GM12878 (cell line): ENCODE measurements around the gene ATRNL1. TPM values are rescaled to one million over a fixed set of nuclear protein-coding genes. Genes with fewer than 3 reads are reported as not detected.

ENCODE experiments used
- ATAC-seq: fragments of 200-7000 bp; cut with Tn5 transposase; 3 replicates; pipeline ENCODE4 v1.9.1; 2020; ENCODE audit warnings: mild to moderate bottlenecking, moderate library complexity
- BruUV-seq: library from RNA; stranded (reverse); fragments of 400-500 nt; replicated peaks from 2 replicates; lab custom pipeline; 2021; lab: Mats Ljungman, UMichigan
- CTCF ChIA-PET: fragments of 300-600 bp; sonication (Branson Sonifier 250); formaldehyde crosslinking; extraction: SDS; loops from one replicate; lab custom pipeline; 2021; ENCODE audit warnings: inconsistent platforms; lab: Yijun Ruan, JAX
- POLR2A ChIA-PET: fragments of 350-600 bp; formaldehyde crosslinking; extraction: SDS; loops from one replicate; lab custom pipeline; 2021; ENCODE audit warnings: inconsistent platforms; lab: Charles Lee
- RAD21 ChIA-PET: fragments of 300-600 bp; sonication (Branson Sonifier 250); formaldehyde crosslinking; loops from one replicate; lab custom pipeline; 2023; ENCODE audit warnings: antibody characterized with exemption; ENCODE audit not compliant: unreplicated experiment; lab: Charles Lee
- SMC1A ChIA-PET: fragments of 300-600 bp; sonication (Branson Sonifier 250); formaldehyde crosslinking; loops from one replicate; lab custom pipeline; 2023; ENCODE audit not compliant: unreplicated experiment, uncharacterized antibody; lab: Charles Lee
- DNase-seq: peaks from one replicate; pipeline ENCODE4 v3.0.0-alpha.2; 2011; ENCODE audit warnings: low read depth, low spot score
- FAIRE-seq: peaks from 3 replicates; lab custom pipeline; 2011; peaks lifted over from hg19 to GRCh38; lab: Jason Lieb, UNC
- H2AFZ ChIP-seq: 2 replicates; pipeline ENCODE4 v1.6.0; 2011; ENCODE audit warnings: low read depth, low read length, control low read depth; ENCODE audit not compliant: control insufficient read depth
- H3K27ac ChIP-seq: 2 replicates; pipeline ENCODE4 v1.5.1; 2011; ENCODE audit warnings: control low read depth; ENCODE audit not compliant: control insufficient read depth, insufficient read depth
- H3K27me3 ChIP-seq, 2 experiments: replicated peaks in 1 of 2; 2 replicates each; pipeline versions ENCODE4 v1.6.0 to v1.6.1; 2011; ENCODE audit warnings: low read length in 1 of 2; ENCODE audit not compliant: control insufficient read depth in 2 of 2, insufficient read depth in 2 of 2
- H3K36me3 ChIP-seq, 2 experiments: 2 replicates each; pipeline ENCODE4 v1.5.1; 2011; ENCODE audit warnings: low read length in 1 of 2; ENCODE audit not compliant: control insufficient read depth in 2 of 2, insufficient read depth in 2 of 2
- H3K4me1 ChIP-seq: 2 replicates; pipeline ENCODE4 v1.6.1; 2011; ENCODE audit warnings: mild to moderate bottlenecking, low read length, moderate library complexity, mixed read lengths; ENCODE audit not compliant: control insufficient read depth, insufficient read depth
- H3K4me2 ChIP-seq: 2 replicates; pipeline ENCODE4 v1.6.0; 2011; ENCODE audit warnings: control low read depth; ENCODE audit not compliant: control insufficient read depth, insufficient read depth
- H3K4me3 ChIP-seq: fragments of 200-600 bp; sonication (generic); 2 replicates; pipeline ENCODE4 v1.5.1; 2016
- H3K79me2 ChIP-seq: 2 replicates; pipeline ENCODE4 v1.6.0; 2011; ENCODE audit warnings: low read length; ENCODE audit not compliant: control insufficient read depth, insufficient read depth
- H3K9ac ChIP-seq: 2 replicates; pipeline ENCODE4 v1.8.0; 2011; ENCODE audit warnings: low read length, control low read depth, mixed read lengths; ENCODE audit not compliant: control insufficient read depth, insufficient read depth
- H3K9me3 ChIP-seq: replicated peaks from 3 replicates; pipeline ENCODE4 v1.5.1; 2011; ENCODE audit warnings: mild to moderate bottlenecking, low read length; ENCODE audit not compliant: control insufficient read depth, insufficient read depth
- H4K20me1 ChIP-seq: 2 replicates; pipeline ENCODE4 v1.6.0; 2011; ENCODE audit not compliant: control insufficient read depth, insufficient read depth
- DPF2 ChIP-seq: fragments of 450-650 bp; IDR thresholded peaks from 2 replicates; pipeline ENCODE4 v1.6.1; 2017; ENCODE audit warnings: mild to moderate bottlenecking
- EGR1 ChIP-seq, 2 experiments: IDR thresholded peaks; 1 replicate in 1 of 2; 2 replicates in 1 of 2; pipeline ENCODE4 v1.6.1; 2011 to 2012; ENCODE audit warnings: low read depth in 2 of 2, low read length in 2 of 2, borderline replicate concordance in 1 of 2, mild to moderate bottlenecking in 1 of 2, moderate library complexity in 1 of 2
- EZH2 ChIP-seq: IDR thresholded peaks from 2 replicates; pipeline ENCODE4 v1.6.1; 2012; ENCODE audit warnings: low read depth, mild to moderate bottlenecking, control low read depth, inconsistent platforms, low read length, borderline replicate concordance; ENCODE audit not compliant: control insufficient read depth
- FOXK2 ChIP-seq: fragments of 450-650 bp; IDR thresholded peaks from 2 replicates; pipeline ENCODE4 v1.6.1; 2017; ENCODE audit warnings: mild to moderate bottlenecking, moderate library complexity
- HDAC6 ChIP-seq: fragments of 200-600 bp; sonication (generic); IDR thresholded peaks from one replicate; pipeline ENCODE4 v1.8.0; 2017; ENCODE audit warnings: antibody characterized with exemption; ENCODE audit not compliant: unreplicated experiment
- MYB ChIP-seq: fragments of 150-350 bp; IDR thresholded peaks from 2 replicates; pipeline ENCODE4 v1.6.1; 2014; ENCODE audit warnings: mild to moderate bottlenecking, low read depth, low read length, borderline replicate concordance
- SP1 ChIP-seq: IDR thresholded peaks from one replicate; pipeline ENCODE4 v1.6.1; 2011; ENCODE audit warnings: low read depth, low read length
- TBL1XR1 ChIP-seq: IDR thresholded peaks from 2 replicates; pipeline ENCODE4 v1.6.1; 2012; ENCODE audit warnings: low read depth, low read length, improper control_type of control experiment
- TCF12 ChIP-seq: IDR thresholded peaks from 2 replicates; pipeline ENCODE4 v1.6.1; 2011; ENCODE audit warnings: low read depth, mild to moderate bottlenecking, low read length
- ZNF274 ChIP-seq: IDR thresholded peaks from one replicate; pipeline ENCODE4 v1.8.0; 2011; ENCODE audit not compliant: insufficient read length, insufficient read depth
- ZSCAN29 ChIP-seq: fragments of 450-650 bp; IDR thresholded peaks from 2 replicates; pipeline ENCODE4 v1.6.1; 2017; ENCODE audit warnings: mild to moderate bottlenecking, moderate library complexity
- WGBS: methylation state at CpG from one replicate; pipeline ENCODE4 v1.1.6; 2016; ENCODE audit warnings: low lambda C conversion rate; ENCODE audit not compliant: insufficient replicate concordance, insufficient coverage; ENCODE audit errors: missing lambda C conversion rate; 5-methylcytosine and 5-hydroxymethylcytosine counted together
- in situ Hi-C: fragments of 300-500 bp; cut with MboI; formaldehyde crosslinking; loops from 9 replicates; pipeline ENCODE4 v1.14.3; 2018; ENCODE audit warnings: mixed read lengths
- intact Hi-C: fragments of 100-400 bp; cut with micrococcal nuclease; formaldehyde crosslinking; loops from one replicate; pipeline ENCODE4 v1.14.2; 2022; ENCODE audit not compliant: unreplicated experiment
- polyA plus RNA-seq, 11 experiments: library from polyadenylated mRNA; depleted of rRNA in 4 of 11; unstranded in 6 of 11; stranded (reverse) in 5 of 11; fragments of >200 nt; fragmentation: Nextera tagmentation in 4 of 11; fragmentation: Illumina TruSeq in 1 of 11; extraction: Ambion mirVana in 4 of 11; extraction: Trizol in 1 of 11; gene quantifications; 1 replicate in 1 of 11; 2 replicates in 10 of 11; pipeline versions ENCODE4 v1.2.1 to v1.2.3, GENCODE V29; 2011 to 2016; ENCODE audit warnings: inconsistent platforms in 2 of 11, missing spikeins in 2 of 11, low read depth in 1 of 11
- total RNA-seq, 4 experiments: library from RNA; depleted of rRNA in 3 of 4; stranded (reverse); fragments of >200 nt in 3 of 4; fragmentation: Illumina TruSeq in 1 of 4; extraction: Trizol in 1 of 4; gene quantifications; 2 replicates each; pipeline versions ENCODE4 v1.2.1 to v1.2.3, GENCODE V29; 2013 to 2021
- TF ChIP-seq, protein P1 (sequence below): IDR thresholded peaks from 2 replicates; pipeline ENCODE4 v1.6.1; 2012; ENCODE audit warnings: mild to moderate bottlenecking, low read depth, low read length

The ATRNL1 gene
- total and polyA plus RNA-seq, 10 of the 15 experiments (the other 5 are each of a cell fraction or from before 2014, with no cell fraction given): 0.03 to 1.4 (median 0.34) TPM

- ChIA-PET CTCF (no interaction called here), SMC1A (no interaction called here), POLR2A (no interaction called here), RAD21 (no interaction called here)
- Histone ChIP-seq H2AFZ (no peak overlapping the region), H3K4me2 (no peak overlapping the region), H3K79me2 (no peaks in the 10 kb centered on the region), H3K36me3 (no peaks in the 10 kb centered on the region), H3K4me1 (no peaks in the 10 kb centered on the region), H3K4me3 (no peak overlapping the region), H3K27ac (no peak overlapping the region), H3K9ac (no peak overlapping the region), H3K9me3 (no peaks in the 10 kb centered on the region), H3K27me3 (no peaks in the 10 kb centered on the region), H4K20me1 (no peaks in the 10 kb centered on the region)
- no peak for FAIRE-seq
- ATAC-seq: no peak
- intact Hi-C loops (no loop called here), in situ Hi-C loops (no loop called here)
- BruUV-seq: no TSS peak
- DNase-seq: no peak
- TF ChIP-seq EZH2: no peak
- no peak for TF ChIP-seq TBL1XR1
- TF ChIP-seq DPF2: no peak
- TF ChIP-seq, protein P1, sequence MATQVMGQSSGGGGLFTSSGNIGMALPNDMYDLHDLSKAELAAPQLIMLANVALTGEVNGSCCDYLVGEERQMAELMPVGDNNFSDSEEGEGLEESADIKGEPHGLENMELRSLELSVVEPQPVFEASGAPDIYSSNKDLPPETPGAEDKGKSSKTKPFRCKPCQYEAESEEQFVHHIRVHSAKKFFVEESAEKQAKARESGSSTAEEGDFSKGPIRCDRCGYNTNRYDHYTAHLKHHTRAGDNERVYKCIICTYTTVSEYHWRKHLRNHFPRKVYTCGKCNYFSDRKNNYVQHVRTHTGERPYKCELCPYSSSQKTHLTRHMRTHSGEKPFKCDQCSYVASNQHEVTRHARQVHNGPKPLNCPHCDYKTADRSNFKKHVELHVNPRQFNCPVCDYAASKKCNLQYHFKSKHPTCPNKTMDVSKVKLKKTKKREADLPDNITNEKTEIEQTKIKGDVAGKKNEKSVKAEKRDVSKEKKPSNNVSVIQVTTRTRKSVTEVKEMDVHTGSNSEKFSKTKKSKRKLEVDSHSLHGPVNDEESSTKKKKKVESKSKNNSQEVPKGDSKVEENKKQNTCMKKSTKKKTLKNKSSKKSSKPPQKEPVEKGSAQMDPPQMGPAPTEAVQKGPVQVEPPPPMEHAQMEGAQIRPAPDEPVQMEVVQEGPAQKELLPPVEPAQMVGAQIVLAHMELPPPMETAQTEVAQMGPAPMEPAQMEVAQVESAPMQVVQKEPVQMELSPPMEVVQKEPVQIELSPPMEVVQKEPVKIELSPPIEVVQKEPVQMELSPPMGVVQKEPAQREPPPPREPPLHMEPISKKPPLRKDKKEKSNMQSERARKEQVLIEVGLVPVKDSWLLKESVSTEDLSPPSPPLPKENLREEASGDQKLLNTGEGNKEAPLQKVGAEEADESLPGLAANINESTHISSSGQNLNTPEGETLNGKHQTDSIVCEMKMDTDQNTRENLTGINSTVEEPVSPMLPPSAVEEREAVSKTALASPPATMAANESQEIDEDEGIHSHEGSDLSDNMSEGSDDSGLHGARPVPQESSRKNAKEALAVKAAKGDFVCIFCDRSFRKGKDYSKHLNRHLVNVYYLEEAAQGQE: no peak
- no peak for TF ChIP-seq FOXK2
- TF ChIP-seq TCF12: no peak
- no peak for TF ChIP-seq SP1
- no peak for TF ChIP-seq HDAC6
- no peak for TF ChIP-seq EGR1 (IDR thresholded peaks at IDR 0.05; ENCODE audit: borderline replicate concordance in 1 of 2, low read depth in 2 of 2, low read length in 2 of 2)
- no peak for TF ChIP-seq ZNF274
- TF ChIP-seq MYB: no peak
- no peak for TF ChIP-seq ZSCAN29
- 48% methylated on average over 2 of the region's 2 CpGs for WGBS
These were observed 768.3 kb downstream of the ATRNL1 start for GRCh38 chr10:115861455-115861854.
